NCI-H2171 treated with DMSO at 0.1 percent for 48 hours (cell line): ENCODE data around the gene CHSY1.

ENCODE experiments used
- DNase-seq: peaks from one replicate; lab custom pipeline; 2025; lab: John Stamatoyannopoulos, UW

CHSY1 gene

DNA sequence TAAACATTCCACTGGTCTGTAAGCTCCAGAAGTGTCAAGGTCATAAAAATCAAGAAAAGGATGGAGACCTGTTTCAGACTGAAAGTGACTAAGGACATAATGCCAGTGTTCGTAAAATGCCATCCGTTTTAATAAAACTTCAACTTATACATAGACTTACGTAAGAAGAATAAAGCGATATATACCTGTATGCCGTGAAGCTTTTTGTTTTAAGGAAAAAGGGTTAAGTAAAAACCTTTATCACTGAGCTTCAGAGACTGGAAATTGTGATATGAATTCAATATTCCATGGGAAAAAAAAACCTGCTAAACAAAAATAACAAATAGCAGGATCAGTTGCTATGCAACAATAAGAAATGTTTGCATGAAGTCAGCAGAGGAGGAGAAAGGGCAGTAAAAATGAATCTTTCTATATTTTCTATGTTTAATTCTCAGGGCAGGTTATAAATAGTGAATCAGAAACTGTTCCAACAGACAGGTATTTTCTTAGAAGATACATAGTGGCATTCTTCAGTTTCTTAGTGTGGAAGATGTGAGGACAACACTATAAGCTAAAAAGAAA is 42.5 kb downstream of the CHSY1 start:
- no peak for DNase-seq

DNA sequence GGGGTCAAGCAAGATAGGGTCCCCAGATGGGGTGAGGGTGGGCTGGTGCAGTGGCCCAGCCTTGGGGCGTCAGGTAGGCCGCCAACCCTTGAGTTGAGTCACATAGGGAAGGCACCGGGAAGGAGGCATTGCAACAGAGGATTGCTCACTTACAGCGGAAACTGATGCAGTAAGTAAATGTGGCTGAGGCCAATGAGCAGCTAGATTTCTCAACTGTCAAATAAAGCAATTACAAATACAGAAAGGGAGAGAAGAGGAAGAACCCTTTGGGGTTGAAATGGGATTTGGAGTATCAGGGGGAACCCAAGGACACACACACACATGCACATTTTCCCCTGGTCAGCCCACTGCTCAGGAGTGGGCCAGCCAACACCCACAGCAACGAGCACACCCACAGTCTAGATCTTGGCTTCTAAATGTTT is 44.0 kb downstream of the CHSY1 start:
- DNase-seq = no peak

DNA sequence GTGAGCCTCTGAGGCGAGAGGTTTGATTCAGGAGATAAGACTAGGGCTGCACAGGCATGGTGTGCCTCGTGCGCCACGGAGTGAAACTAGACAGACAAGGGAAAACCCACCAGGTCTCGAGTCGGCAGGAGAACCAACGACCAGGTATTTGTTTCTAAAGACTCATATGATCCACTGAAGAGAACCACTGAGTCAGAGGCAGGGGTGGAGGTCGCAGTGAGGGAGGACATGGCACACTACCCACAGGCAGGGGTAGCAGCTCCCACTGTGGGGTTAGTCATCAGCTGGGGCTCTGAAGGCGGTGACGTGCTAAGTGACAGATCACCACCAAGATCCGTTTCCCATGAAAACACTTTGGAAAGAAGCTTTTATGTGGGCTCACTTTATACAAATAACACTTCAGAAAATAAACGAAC is 45.7 kb downstream of the CHSY1 start:
- no peak for DNase-seq

DNA sequence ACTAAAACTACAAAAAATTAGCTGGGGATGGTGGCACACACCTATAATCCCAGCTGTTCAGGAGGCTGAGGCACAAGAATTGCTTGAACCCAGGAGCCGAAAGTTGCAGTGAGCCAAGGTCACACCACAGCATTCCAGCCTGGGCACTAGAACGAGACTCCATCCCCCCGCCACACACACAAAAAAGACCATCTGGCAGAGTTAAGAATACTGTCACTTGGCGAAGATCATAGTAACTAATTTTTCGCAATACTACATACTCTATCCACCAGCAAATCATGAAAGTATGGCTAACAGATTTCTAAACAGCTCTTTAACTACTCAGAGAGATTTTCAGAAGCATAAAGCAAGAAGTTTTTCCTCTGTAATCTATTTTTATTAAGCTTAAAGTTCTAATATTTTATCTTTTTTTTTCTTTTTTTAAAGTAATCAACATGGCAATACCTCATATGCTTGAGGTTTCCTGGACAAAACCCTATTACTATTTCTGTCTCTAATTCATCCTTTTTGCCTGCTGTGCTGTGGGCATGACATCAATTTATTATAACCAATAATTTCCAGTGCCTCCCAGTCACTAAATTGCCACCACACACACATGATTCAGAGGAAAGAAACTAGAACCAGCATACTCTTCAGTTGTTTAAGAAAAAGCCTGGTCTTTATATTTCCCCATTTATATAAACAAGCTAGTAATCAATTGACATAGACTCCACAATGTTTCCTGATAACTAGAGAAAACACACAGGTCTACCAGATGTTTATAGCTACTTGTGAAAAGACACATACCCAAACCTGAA is 46.9 kb downstream of the CHSY1 start:
- no peak for DNase-seq

DNA sequence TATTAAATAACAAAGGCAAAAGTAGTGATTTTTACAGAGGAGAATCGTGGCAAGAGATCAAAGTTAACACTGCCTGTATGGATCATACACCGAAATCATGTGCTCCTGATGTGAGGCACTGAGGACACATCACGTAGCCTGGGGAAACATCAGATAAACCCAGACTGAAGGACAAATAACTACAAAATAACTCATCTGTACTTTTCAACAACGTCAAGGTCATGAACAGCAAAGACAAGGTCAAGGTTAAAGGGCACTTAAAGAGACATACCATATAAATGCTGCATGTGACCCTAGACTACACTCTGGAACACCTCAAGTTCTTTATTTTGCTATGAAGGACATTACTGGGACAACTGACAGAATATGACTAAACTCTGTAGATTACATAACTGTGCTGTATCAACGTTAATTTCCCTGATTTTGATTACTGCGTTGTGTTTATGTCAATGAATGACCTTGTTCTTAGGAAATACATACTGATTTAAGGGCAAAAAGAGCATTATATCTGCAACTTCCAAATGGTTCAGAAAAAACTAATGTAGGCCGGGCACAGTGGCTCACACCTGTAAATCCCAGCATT is 48.1 kb downstream of the CHSY1 start:
- no peak for DNase-seq

DNA sequence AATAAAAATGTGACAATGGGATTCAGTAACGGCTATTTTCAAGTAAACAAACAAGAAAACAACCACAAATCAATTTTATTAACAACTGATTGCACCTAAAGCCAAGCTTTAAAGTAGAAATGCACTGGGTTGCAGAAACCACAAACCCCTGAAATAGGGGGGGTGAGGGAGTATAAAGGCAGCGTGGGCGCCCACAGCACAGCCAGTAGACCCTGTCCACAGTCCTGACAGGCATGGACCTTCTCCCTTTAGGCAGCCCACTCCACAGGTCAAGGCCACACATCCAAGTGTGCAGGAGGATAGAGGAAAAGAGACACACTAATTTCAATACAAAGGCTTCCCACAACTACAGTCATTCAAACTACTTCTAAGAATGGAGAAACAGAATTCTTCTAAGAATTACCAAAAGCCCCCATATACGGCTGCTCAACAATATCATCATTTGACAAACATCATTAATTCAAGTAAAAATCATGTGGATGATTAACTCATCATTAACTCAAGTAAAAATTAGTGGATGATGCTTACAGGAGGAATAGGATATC is 48.7 kb downstream of the CHSY1 start:
- DNase-seq = no peak

DNA sequence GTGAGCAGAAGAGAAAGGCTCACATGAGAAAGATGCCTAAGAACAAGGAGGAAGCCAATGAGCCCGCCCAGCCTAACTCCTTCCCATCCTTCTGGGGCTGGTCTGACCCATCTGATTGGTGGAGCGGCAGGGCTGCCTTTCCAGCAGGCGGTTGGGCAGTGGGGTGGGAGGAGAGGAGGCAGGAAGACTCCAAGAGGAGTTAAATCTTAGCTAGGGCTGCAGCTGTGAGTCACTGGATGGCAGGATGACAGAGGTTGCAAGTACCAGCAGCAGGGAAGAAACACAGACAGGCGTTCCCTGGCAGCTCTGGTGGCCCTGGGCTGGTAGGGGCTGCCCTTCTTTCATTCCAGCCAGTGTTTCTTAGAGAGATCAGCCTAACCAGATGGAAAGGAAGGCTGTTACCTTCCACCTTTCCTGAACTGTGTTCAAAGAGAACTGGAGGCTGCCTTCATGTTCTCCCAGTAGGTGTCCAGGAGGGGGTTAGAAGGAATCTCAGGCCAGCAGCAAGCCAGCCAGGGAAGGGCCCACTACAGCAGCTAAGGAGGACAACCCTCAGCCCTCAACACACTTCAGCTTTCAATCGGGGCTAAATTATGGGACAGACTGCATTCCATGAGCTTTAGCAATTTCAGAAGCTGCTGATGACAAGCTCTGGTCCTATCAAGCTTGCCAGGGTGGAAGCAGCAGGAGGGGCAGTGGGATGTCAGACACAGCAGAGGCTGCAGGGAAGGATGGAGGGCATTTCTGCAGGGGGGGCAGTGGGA is 50.3 kb downstream of the CHSY1 start:
- no peak for DNase-seq

DNA sequence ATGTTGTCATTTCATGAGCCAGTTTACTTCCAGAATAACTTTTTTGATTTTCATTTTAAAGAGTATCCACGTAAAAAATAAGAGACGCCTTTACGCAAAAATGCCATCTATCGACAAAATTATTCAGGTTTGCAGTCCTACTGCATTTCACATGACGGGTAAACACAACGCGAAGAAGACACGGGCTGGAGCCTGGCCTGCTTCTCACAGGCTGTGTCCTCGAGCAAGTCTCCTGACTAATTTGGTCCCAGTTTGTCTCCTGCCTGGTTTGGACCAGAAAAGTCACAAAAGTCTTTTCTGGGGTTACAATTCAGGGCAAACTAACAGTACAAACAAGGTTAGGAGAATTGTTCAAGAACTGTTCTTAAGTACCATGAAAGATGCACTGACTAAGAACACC is 51.7 kb downstream of the CHSY1 start:
- DNase-seq = no peak

DNA sequence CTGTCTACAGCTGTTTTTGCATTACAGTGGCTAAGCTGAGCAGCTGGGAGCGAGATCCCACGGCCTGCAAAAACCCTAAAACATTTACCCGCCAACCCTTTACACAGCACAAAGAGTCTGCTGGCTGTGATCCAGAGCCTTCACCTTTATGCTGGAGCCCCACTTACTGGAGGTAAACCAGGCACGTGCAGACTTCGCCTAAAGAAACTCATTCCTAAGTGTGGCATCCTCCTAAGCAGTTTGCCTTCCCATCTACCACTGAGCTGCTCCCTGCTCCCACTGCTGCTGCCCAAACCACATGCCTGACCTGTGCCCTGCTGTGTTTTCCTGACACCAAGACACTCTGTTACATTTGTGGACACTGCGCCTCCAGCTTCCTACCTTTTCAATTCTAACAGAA is 53.0 kb downstream of the CHSY1 start:
- DNase-seq = no peak

DNA sequence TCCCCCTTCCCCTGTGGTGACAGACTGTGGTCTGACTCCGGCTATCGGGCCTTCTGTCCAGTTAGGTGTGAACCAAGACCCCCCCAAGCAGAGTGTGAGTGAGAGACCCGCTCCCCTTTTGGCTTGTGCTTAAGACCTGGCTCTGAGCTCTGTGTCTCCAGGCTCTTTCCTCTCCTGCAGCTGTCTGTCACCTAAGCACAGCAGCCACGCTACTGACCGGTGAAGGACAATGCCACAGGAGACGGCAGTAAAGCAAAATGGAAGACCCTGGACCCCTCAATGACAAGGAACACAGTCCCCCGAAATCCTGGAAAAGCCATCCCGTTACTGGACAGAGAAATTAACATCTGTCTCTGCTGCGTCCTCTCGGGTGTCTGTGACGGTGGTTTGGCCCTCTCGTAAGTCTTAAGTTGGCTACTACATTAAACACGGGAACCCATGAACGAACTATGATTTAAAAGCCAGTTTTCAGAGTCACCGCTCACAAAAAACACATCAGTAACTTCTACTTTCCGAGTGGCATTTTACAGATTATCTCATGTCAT is 53.7 kb downstream of the CHSY1 start:
- DNase-seq = no peak

DNA sequence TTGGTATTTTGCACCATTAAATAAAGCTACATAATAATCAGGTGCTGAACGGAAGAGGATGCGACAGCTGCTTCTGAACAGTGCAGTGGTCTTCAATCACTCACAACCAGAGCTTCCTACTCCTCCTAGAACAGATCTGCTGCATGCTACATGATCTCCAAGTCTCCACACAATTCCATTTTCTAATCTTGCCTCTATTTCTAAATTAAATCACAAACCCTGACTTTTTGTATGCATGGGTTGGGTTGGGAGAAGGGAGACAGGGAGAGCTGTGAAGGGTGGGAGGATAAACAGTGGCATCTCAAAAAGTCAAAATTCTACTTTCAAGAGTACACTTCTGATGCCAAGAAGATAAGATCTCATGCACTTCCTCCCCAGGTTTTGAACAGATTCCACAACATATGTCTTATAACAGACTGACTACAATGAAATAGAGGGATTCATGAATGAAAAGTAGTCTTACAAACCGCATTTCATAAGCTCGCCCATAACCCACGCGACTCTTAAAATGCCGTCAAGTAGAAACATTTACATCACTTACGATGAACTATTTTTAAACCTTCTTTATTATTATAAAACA is 57.2 kb downstream of the CHSY1 start:
- DNase-seq = no peak

DNA sequence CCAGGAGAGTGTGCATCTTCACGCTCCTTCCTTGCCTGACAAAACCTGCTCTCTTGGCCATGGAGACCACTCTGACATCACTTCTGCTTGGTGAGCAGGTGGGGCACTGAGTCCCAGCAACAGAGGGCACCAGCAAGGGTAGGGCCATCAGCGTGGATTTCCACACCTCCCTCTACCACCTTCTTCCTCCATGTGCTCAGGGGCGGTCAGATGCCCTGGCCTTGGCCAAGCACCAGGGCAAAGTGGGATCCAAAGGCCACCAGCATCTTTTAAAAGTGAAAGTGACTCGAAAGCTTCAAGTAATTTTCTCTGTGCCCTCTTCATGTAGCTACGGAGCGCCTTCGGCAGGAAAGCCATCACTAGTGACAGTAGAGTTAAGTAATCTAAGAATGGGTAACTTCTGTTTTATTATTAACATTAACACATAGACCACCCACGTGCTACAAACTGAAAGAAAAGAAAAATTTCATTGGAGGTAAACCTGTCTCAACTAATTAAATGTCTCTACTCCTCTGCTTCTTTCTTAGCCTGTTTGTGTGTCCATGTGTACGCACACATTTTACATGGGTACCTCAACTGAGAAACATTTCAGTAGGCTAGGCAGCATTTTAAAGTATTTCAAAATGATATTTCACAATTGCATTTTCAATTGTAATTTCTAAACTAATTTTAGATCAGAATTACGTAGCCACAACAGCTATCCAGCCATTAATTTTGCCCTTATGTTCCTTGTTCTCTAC is 57.9 kb downstream of the CHSY1 start:
- no peak for DNase-seq

DNA sequence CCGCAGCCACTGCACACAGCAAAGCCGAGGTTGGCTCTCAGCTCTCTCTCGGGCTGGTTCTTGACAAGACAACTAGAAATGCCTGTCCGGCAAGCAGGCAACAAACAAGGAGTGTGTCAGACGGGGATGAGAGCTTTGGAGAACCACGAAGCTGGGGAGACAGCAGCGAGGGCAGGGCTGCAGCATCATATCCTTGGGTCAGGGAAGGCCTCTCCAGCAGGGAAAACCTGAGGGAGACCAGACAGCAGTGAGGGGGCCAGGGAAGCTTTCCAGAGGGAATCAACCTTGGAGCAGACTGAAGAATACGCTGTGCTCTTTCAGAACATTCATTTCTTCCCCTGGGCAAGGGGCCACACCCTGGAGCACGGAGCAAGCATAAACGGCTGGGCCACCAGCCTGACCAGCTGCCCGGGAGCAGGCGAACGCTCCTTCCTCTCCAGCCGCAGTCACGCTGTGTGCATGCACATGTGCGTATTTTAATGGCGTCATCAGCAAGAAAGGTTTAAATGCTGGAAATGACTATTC is 58.7 kb downstream of the CHSY1 start:
- no peak for DNase-seq

DNA sequence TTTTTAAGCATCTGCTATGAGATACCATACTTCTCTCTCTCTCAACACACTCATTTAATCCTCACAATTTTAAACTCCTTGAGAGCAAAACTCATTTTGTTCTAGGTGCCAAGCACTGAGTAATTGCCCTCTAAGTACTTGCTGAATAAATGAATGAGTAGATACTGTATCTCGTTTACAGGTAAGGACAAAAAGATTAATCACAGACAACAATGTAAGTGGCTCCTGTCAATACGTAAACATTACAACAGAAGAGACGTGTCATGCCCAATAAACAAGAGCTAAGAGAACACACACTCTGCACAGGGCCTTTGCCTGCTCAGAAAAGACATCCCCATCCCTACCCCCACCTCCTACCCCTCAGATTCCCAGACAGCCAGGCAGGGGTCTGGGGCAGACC is 59.8 kb downstream of the CHSY1 start:
- no peak for DNase-seq

DNA sequence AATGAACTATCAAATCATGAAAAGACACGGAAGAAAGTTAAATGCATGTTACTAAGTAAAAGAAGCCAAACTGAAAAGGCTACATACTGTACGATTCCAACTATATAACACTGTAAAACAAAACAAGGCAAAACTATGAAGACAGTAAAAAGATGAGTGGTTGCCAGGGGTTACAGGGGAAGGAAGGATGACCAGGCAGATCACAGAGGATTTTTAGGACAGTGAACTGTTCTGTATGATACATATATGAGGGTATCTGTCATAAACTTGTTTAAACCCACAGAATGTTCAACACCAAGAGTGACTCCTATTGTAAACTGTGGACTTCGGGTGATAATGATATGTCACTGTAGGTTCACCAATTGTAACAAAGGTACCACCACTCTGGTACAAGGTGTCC is 60.6 kb downstream of the CHSY1 start:
- no peak for DNase-seq

DNA sequence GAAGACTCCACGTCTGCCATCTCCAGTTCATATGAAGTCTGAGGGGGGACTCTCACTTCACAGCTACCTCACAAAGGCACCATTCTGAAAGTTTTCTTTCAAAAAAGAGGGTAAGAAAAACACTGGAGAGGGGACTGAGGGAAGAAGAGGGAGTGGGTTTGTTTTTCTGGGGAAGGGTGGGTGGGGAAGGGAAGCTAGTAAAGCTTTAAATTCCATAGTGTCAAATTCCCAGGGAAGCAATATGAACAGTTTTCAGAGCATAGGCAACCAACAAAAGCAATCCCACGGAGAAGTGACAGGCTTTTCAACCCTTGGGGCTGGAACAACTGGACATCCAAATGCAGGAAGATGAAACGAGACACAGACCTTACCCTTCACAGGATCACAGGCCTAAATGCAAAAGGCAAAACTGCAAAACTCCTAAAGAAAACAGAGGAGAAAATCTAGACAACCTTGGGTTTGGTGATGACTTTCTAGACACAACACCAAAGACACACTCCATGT is 61.7 kb downstream of the CHSY1 start:
- DNase-seq = no peak

DNA sequence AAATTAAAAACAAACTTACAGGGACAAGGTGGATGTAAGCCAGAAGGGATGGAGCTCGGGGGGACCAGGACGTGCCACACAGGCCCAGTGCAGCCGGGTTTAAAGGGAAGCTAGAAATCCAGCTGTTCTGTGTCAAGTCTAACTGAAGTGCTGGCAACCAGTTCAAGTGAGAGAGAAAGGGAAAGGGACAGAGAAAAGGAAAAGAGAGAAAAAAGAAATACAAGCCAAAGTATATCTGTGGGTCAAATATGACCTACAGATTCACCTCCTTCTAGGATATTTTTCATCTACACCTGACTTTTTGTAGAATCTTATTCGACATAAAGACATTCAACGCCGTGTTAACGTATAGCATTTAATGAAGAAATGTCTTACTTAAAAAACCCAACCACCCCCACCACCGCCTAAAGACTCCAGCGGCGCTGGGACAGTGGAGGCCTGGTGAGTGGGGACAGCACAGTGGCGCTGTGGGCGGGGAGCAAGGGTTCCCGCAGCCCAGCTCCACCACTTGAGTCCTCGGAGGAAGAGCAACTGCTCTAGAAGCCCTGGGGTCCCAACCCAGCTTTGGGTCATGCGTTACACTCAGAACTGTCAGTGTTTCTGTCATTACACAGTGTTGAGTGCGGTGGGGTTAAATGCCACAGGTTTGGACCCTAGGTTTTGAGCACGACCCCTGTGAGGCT is 62.3 kb downstream of the CHSY1 start:
- no peak for DNase-seq

DNA sequence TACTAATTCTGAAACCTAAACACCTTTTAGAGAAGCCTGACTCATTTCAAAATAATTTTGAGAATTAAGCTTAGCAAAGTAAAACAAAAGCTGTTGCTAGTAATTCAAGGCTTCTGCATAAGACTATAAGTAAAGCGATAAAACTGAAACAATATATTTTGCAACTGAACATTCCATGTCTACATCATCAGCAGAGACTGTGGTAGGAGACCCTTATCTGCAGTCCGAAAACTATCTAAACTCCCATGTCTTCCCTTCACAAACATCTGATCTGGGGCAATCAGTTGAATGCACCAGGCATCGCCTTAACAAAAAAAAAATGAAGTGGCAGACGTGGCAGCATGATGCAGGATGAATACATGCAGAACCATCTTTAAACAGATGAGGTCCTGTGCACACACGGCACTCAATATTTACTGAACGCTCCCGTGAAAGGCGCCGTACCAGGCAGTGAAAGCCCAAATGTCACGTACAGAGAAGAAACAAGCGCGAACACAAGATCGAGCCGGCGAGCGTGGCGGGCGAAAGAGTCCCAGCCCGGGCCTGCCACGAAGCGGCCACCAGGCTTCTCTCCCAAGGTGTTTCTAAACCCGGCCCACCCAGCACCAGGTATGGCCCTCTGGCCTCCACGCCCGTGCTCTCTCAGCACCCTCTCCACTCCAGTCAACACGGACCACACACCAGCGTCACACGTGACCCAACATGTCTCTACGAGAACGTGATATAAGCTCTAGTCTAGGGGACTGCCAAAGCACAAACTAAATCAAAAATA is 63.0 kb downstream of the CHSY1 start:
- DNase-seq = no peak
